Measurements from ENCODE around the gene FOXRED1. TPM values are rescaled to one million over a fixed set of nuclear protein-coding genes. Genes with fewer than 3 reads are reported as not detected.

FOXRED1 gene
- total RNA-seq, 2 donors from 2014 or later = 22.9 to 27.8 TPM

DNA sequence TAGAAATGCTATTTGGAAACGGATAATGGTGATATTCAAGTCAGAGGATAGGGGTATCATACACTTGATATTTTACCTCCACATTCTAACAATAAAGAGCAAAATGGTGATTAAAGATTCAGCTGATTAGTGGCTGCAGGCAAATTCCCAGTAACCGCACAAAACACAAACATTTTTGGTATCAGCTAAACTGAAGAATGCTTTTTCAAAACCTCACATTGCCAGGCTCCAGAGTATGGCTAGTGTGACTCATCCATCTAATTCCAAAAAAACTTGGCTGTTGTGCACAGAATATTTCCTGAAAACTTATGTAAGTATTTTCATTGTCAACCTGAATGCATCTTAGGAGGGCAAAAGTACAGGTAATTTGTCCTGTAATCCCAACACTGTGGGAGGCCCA is 11.2 kb upstream of the FOXRED1 start:
- H3K36me3 ChIP-seq = peaks cover 4% of the 10 kb centered on the region
- DNase-seq (ENCODE audit: low spot score) = no peak
- H3K27ac ChIP-seq = no peak overlapping the region
- ATAC-seq (ENCODE audit: insufficient number of reproducible peaks, low FRiP score, low read depth) = no peak
- H3K4me1 ChIP-seq (ENCODE audit: control insufficient read depth in 1 of 2, low read depth in 2 of 2) = no peaks in the 10 kb centered on the region
- H3K9me3 ChIP-seq = no peaks in the 10 kb centered on the region
- no peaks in the 10 kb centered on the region for H3K27me3 ChIP-seq (replicated peaks; ENCODE audit: insufficient read depth)
- H3K4me3 ChIP-seq = no peak overlapping the region
- TF ChIP-seq, protein P1, sequence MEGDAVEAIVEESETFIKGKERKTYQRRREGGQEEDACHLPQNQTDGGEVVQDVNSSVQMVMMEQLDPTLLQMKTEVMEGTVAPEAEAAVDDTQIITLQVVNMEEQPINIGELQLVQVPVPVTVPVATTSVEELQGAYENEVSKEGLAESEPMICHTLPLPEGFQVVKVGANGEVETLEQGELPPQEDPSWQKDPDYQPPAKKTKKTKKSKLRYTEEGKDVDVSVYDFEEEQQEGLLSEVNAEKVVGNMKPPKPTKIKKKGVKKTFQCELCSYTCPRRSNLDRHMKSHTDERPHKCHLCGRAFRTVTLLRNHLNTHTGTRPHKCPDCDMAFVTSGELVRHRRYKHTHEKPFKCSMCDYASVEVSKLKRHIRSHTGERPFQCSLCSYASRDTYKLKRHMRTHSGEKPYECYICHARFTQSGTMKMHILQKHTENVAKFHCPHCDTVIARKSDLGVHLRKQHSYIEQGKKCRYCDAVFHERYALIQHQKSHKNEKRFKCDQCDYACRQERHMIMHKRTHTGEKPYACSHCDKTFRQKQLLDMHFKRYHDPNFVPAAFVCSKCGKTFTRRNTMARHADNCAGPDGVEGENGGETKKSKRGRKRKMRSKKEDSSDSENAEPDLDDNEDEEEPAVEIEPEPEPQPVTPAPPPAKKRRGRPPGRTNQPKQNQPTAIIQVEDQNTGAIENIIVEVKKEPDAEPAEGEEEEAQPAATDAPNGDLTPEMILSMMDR (IDR thresholded peaks at IDR 0.05) = no peak

DNA sequence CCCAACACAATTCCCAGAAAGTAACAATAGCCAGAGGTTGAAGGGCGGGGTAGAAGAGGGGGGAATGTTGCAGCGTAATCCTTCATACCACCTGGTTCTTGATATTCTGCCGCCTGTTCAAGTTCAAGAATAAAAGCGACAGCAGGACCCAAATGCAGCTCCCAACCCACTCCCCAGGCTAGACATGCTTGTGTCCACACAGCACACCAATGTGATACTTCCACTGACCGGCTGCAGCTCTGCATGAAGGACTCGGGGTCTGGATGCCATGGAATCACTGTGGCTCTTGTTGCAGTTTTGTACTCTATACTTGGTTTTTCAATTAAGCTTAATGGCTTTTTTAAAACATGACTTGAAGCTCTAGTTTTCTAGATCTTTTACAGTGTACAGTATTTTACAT is 6.7 kb upstream of the FOXRED1 start:
- Histone ChIP-seq H3K4me3 (no peak overlapping the region), H3K36me3 (peaks cover 42% of the 10 kb centered on the region), H3K27me3 (replicated peaks; ENCODE audit: insufficient read depth) (no peaks in the 10 kb centered on the region), H3K9me3 (no peaks in the 10 kb centered on the region), H3K27ac (no peak overlapping the region), H3K4me1 (ENCODE audit: control insufficient read depth in 1 of 2, low read depth in 2 of 2) (peaks cover 0 to 3% of the 10 kb centered on the region in 2 donors)
- ATAC-seq (ENCODE audit: insufficient number of reproducible peaks, low FRiP score, low read depth) = no peak
- TF ChIP-seq, protein P1 (IDR thresholded peaks at IDR 0.05) = no peak
- DNase-seq (ENCODE audit: low spot score) = no peak

- TF ChIP-seq, protein P1 (IDR thresholded peaks at IDR 0.05) = no peak
- peaks cover 4 to 12% of the 10 kb centered on the region in 2 donors for H3K4me1 ChIP-seq (ENCODE audit: control insufficient read depth in 1 of 2, low read depth in 2 of 2)
- ATAC-seq (ENCODE audit: insufficient number of reproducible peaks, low FRiP score, low read depth) (no peak), DNase-seq (ENCODE audit: low spot score) (no peak)
- H3K4me3 ChIP-seq = no peak overlapping the region
- H3K9me3 ChIP-seq = no peaks in the 10 kb centered on the region
- H3K36me3 ChIP-seq = peaks cover 42% of the 10 kb centered on the region
- no peaks in the 10 kb centered on the region for H3K27me3 ChIP-seq (replicated peaks; ENCODE audit: insufficient read depth)
- no peak overlapping the region for H3K27ac ChIP-seq
Measured at GRCh38 chr11:126263489-126263888, 5.5 kb upstream of the FOXRED1 start.

DNA sequence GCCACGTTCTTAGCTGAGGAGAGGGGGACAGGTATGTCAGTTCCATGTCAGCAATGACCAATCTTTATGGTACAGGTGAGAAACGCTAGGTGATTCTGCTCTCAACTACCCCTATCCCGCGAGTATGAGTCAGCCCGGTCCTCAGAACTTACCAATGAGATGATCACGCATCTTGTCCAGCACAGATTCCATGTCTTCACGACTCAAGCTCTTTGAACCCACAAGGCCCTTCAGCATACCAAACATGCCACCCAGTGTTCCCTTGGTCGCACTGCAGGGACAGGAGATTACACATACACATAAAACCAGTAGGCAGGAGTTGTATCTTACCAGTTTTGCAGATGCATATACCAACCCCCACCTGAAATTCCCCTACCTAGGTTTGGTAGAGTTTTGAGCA is 3.1 kb upstream of the FOXRED1 start:
- DNase-seq (ENCODE audit: low spot score) (no peak), ATAC-seq (ENCODE audit: insufficient number of reproducible peaks, low FRiP score, low read depth) (no peak)
- Histone ChIP-seq H3K4me1 (ENCODE audit: control insufficient read depth in 1 of 2, low read depth in 2 of 2) (peaks cover 8 to 21% of the 10 kb centered on the region in 2 donors), H3K9me3 (no peaks in the 10 kb centered on the region), H3K27me3 (replicated peaks; ENCODE audit: insufficient read depth) (no peaks in the 10 kb centered on the region), H3K27ac (no peak overlapping the region), H3K36me3 (peaks cover 42% of the 10 kb centered on the region), H3K4me3 (no peak overlapping the region)
- TF ChIP-seq, protein P1 (IDR thresholded peaks at IDR 0.05) = no peak

DNA sequence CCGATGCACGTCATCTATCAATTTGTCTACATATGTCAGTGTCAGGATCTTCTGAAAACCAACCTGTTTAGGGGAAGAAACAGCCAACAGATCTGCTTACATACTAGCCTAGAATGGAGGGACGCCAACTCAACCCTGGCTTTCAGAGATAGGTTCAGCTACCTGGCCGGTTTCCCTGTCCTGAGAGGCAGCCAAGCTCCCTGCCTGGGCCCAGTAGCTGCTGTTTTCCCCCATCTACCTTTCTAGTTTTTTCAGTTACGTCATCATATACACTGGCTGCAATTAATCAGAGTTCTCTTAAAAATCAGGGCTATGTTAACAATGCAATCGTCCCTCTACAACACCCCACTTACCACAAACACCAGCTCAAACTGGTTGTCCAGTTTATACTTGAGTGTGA is 1.3 kb upstream of the FOXRED1 start:
- Histone ChIP-seq H3K9me3 (no peaks in the 10 kb centered on the region), H3K4me1 (ENCODE audit: control insufficient read depth in 1 of 2, low read depth in 2 of 2) (peaks cover 8 to 21% of the 10 kb centered on the region in 2 donors), H3K27ac (peak overlapping the region; percentile 80 to 91), H3K27me3 (replicated peaks; ENCODE audit: insufficient read depth) (no peaks in the 10 kb centered on the region), H3K36me3 (peaks cover 42% of the 10 kb centered on the region), H3K4me3 (peak overlapping the region; percentile 89)
- DNase-seq (ENCODE audit: low spot score) (no peak), ATAC-seq (ENCODE audit: insufficient number of reproducible peaks, low FRiP score, low read depth) (no peak)
- TF ChIP-seq, protein P1 (IDR thresholded peaks at IDR 0.05) = no peak
